K562 (cell line): ENCODE results near the gene TMOD2. TPM values are rescaled to one million over a fixed set of nuclear protein-coding genes. Genes with fewer than 3 reads are reported as not detected.
A peak's percentile ranks its signal among the peaks of the same experiment; 100 is the strongest.

ENCODE experiments used
- ATAC-seq: fragments of 200-7000 bp; cut with Tn5 transposase; 3 replicates; pipeline ENCODE4 v1.9.1; 2020; ENCODE audit warnings: moderate library complexity
- BruUV-seq: library from RNA; stranded (reverse); fragments of 400-500 nt; replicated peaks from 2 replicates; lab custom pipeline; 2021; lab: Mats Ljungman, UMichigan
- CTCF ChIA-PET: fragments of 300-600 bp; formaldehyde crosslinking; extraction: SDS; loops from one replicate; lab custom pipeline; 2021; ENCODE audit warnings: low intra/inter-chr PET ratio; lab: Yijun Ruan, JAX
- POLR2A ChIA-PET: fragments of 300-600, 350-650 bp; sonication (Branson Sonifier 250); formaldehyde crosslinking; extraction: SDS; loops from one replicate; lab custom pipeline; 2021; ENCODE audit warnings: antibody characterized with exemption, inconsistent platforms; lab: Yijun Ruan, JAX
- DNase-seq, 4 experiments: peaks; one replicate each; pipeline versions ENCODE4 v3.0.0 to v3.0.0-alpha.2; 2011 to 2018; ENCODE audit warnings: low spot score in 3 of 4, mixed read lengths in 3 of 4; ENCODE audit errors: extremely low read depth in 1 of 4
- FAIRE-seq: peaks from 2 replicates; lab custom pipeline; 2011; peaks lifted over from hg19 to GRCh38; lab: Jason Lieb, UNC
- H2AFZ ChIP-seq: 2 replicates; pipeline ENCODE4 v1.6.0; 2011; ENCODE audit warnings: low read depth, low read length, control low read depth, inconsistent platforms
- H3K27ac ChIP-seq: fragments of 200-600 bp; 3 replicates; pipeline ENCODE4 v1.8.0; 2011; ENCODE audit warnings: low read depth, mild to moderate bottlenecking, control low read depth, inconsistent platforms, low read length, moderate library complexity, mixed read lengths; ENCODE audit errors: extremely low read depth
- H3K27me3 ChIP-seq, 2 experiments: fragments of 300-600 bp in 1 of 2; 2 replicates in 1 of 2; 3 replicates in 1 of 2; pipeline versions ENCODE4 v1.6.0 to v1.8.0; 2011; ENCODE audit warnings: inconsistent platforms in 2 of 2, low read length in 2 of 2, mild to moderate bottlenecking in 1 of 2, mixed read lengths in 1 of 2, moderate library complexity in 1 of 2; ENCODE audit not compliant: control insufficient read depth in 2 of 2, insufficient read depth in 2 of 2
- H3K36me3 ChIP-seq: fragments of 300-600 bp; 3 replicates; pipeline ENCODE4 v1.8.0; 2011; ENCODE audit warnings: mild to moderate bottlenecking, low read length, inconsistent platforms; ENCODE audit not compliant: control insufficient read depth, insufficient read depth
- H3K4me1 ChIP-seq, 2 experiments: fragments of 200-600 bp in 1 of 2; replicated peaks in 1 of 2; 2 replicates in 1 of 2; 3 replicates in 1 of 2; pipeline versions ENCODE4 v1.5.1 to v1.8.0; 2011; ENCODE audit warnings: inconsistent platforms in 2 of 2, low read length in 2 of 2, mild to moderate bottlenecking in 1 of 2, mixed read lengths in 1 of 2, moderate library complexity in 1 of 2; ENCODE audit not compliant: control insufficient read depth in 2 of 2, insufficient read depth in 2 of 2
- H3K4me2 ChIP-seq: 2 replicates; pipeline ENCODE4 v1.6.1; 2011; ENCODE audit warnings: low read length, control low read depth, inconsistent platforms, mixed read lengths; ENCODE audit not compliant: insufficient read depth
- H3K4me3 ChIP-seq: fragments of 200-600 bp; sonication (generic), shearing (Covaris generic); 2 replicates; pipeline ENCODE4 v1.5.1; 2016; ENCODE audit warnings: control low read depth, inconsistent platforms
- H3K79me2 ChIP-seq: fragments of 200-600 bp; 3 replicates; pipeline ENCODE4 v1.8.0; 2011; ENCODE audit warnings: low read length, inconsistent platforms; ENCODE audit not compliant: control insufficient read depth, insufficient read depth
- H3K9ac ChIP-seq, 2 experiments: 2 replicates each; pipeline versions ENCODE4 v1.6.0 to v1.6.1; 2011; ENCODE audit warnings: low read depth in 2 of 2, low read length in 2 of 2, control low read depth in 1 of 2, inconsistent platforms in 1 of 2, mild to moderate bottlenecking in 1 of 2, mixed read lengths in 1 of 2; ENCODE audit not compliant: insufficient read depth in 1 of 2
- H3K9me1 ChIP-seq: one replicate; pipeline ENCODE4 v1.6.0; 2011; ENCODE audit warnings: inconsistent platforms, mild to moderate bottlenecking, low read length, moderate library complexity; ENCODE audit not compliant: control insufficient read depth, insufficient read depth
- H3K9me3 ChIP-seq: replicated peaks from 2 replicates; pipeline ENCODE4 v1.5.1; 2011; ENCODE audit warnings: low read depth, low read length, inconsistent platforms; ENCODE audit not compliant: control insufficient read depth, insufficient read depth
- H4K20me1 ChIP-seq: replicated peaks from 2 replicates; pipeline ENCODE4 v1.6.1; 2011; ENCODE audit warnings: low read length, inconsistent platforms, mixed read lengths; ENCODE audit not compliant: control insufficient read depth, insufficient read depth
- HMBOX1 ChIP-seq: sonication (generic); IDR thresholded peaks from 2 replicates; pipeline ENCODE4 v1.6.1; 2016
- ZNF778 ChIP-seq: fragments of 450-650 bp; formaldehyde crosslinking; IDR thresholded peaks from 2 replicates; pipeline ENCODE4 v1.4.0; 2020; ENCODE audit warnings: mild to moderate bottlenecking, moderate library complexity
- WGBS: fragments of 100-300 bp; shearing (Covaris generic); methylation state at CpG from one replicate; pipeline ENCODE4 v1.1.6; 2016; ENCODE audit warnings: low coverage, mixed read lengths; ENCODE audit not compliant: insufficient coverage; ENCODE audit errors: missing lambda C conversion rate; 5-methylcytosine and 5-hydroxymethylcytosine counted together
- in situ Hi-C: fragments of 300-500 bp; cut with MboI; formaldehyde crosslinking; loops from 4 replicates; pipeline ENCODE4 v1.15.0; 2018; ENCODE audit warnings: inconsistent platforms, mixed read lengths
- intact Hi-C: fragments of 100-400 bp; cut with micrococcal nuclease; formaldehyde crosslinking; loops from 2 replicates; pipeline ENCODE4 v1.14.2; 2022
- polyA plus RNA-seq, 8 experiments: library from polyadenylated mRNA; depleted of rRNA in 4 of 8; stranded (reverse) in 5 of 8; unstranded in 3 of 8; fragments of >200 nt; fragmentation: Nextera tagmentation in 2 of 8; fragmentation: Illumina TruSeq in 1 of 8; extraction: Ambion mirVana in 2 of 8; extraction: Trizol in 1 of 8; gene quantifications; 2 replicates each; pipeline versions ENCODE4 v1.2.1 to v1.2.3, GENCODE V29; 2011 to 2014; ENCODE audit warnings: inconsistent platforms in 1 of 8, missing spikeins in 1 of 8
- total RNA-seq, 7 experiments: library from RNA; depleted of rRNA in 6 of 7; stranded (reverse); fragments of >200 nt in 6 of 7; fragmentation: Illumina TruSeq in 2 of 7; extraction: Trizol in 2 of 7; gene quantifications; 2 replicates each; pipeline versions ENCODE4 v1.2.1 to v1.2.3, GENCODE V29; 2011 to 2021; ENCODE audit warnings: low replicate concordance in 1 of 7

Gene TMOD2
- total and polyA plus RNA-seq, 9 of the 15 experiments (the other 6 are each of a cell fraction or from before 2014, with no cell fraction given): 0.49 to 3.8 (median 3.0) TPM

GRCh38 chr15:51864408-51865056, 113.1 kb downstream of the TMOD2 start:
- CTCF ChIA-PET: interaction anchor here (0.6 kb wide), 1 partner anchor 908 kb away, joined by 3 read pairs; no protein-coding TSS in a partner anchor

More at GRCh38 chr15:51864408-51865056, 113.1 kb downstream of the TMOD2 start:
- H3K4me3 ChIP-seq: no peak overlapping the region
- no peaks in the 10 kb centered on the region for H3K9me1 ChIP-seq
- H3K9me3 ChIP-seq: no peaks in the 10 kb centered on the region
- no peaks in the 10 kb centered on the region for H4K20me1 ChIP-seq
- 90% methylated on average over 4 of the region's 4 CpGs for WGBS
- FAIRE-seq: no peak
- peaks cover 50% of the 10 kb centered on the region for H3K36me3 ChIP-seq
- no peaks in the 10 kb centered on the region; a peak in 2 of 5 replicates for H3K4me1 ChIP-seq
- no peak for ATAC-seq
- BruUV-seq: no TSS peak
- H3K27me3 ChIP-seq: no peaks in the 10 kb centered on the region
- in situ Hi-C loops: no loop called here
- no peak overlapping the region for H3K4me2 ChIP-seq
- peaks cover 13% of the 10 kb centered on the region for H3K79me2 ChIP-seq
- H2AFZ ChIP-seq: no peak overlapping the region
- no peak for DNase-seq
- POLR2A ChIA-PET: interaction anchor here (0.6 to 1.2 kb wide), 3 partner anchors 12 to 24 kb away, joined by 3 to 4 read pairs (median 4); no protein-coding TSS in a partner anchor
- peak; percentile 81 for TF ChIP-seq HMBOX1
- no peak for TF ChIP-seq ZNF778 (CRISPR knock-in tag)
- TF ChIP-seq, all 486 proteins: peak for 1
- H3K27ac ChIP-seq: no peak overlapping the region
- intact Hi-C loops: no loop called here
- H3K9ac ChIP-seq: peak overlapping the region in 1 of 2 experiments; percentile 60; a peak in 1 of 4 replicates
